ENCODE results near the gene KCNQ1. TPM values are rescaled to one million over a fixed set of nuclear protein-coding genes. Genes with fewer than 3 reads are reported as not detected.

KCNQ1 gene
- total RNA-seq, 3 donors from 2014 or later (not counting 1 experiment from before 2014, with no cell fraction given) = 1.9 to 7.8 (median 3.3) TPM

DNA sequence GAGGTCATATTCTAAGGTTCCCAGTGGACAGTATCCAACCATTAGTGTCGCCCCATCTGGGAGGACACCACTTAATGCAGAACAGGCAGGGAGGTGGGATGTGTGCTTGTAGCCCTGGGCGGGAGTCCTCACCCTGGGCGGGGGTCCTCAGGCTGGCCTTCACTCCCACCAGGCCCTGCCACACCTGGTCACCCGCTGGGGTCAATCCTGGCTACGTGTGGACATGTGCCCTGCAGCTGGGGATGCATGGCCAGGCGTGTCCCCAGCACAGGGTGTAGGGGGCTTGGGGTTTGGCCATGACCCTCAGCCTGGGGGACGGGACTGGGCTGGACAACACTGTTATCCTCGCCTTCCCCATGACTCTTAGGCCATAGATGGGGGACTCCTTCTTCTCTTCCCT, 19.3 kb upstream of the KCNQ1 start:
- no peak overlapping the region for H3K4me3 Mint-ChIP-seq
- H3K4me3 ChIP-seq (ENCODE audit: low read length) = no peak overlapping the region
- no peak overlapping the region for H3K27ac Mint-ChIP-seq
- DNase-seq (no peak), ATAC-seq (no peak)
- no peaks in the 10 kb centered on the region for H3K36me3 ChIP-seq (ENCODE audit: control insufficient read depth, insufficient read depth, low read length)
- no peaks in the 10 kb centered on the region for H3K4me1 Mint-ChIP-seq
- intact Hi-C loops (cut with micrococcal nuclease) = no loop called here
- H3K36me3 Mint-ChIP-seq = no peaks in the 10 kb centered on the region
- 74% methylated on average over 8 of the region's 8 CpGs for WGBS (ENCODE audit: insufficient coverage)
- no peaks in the 10 kb centered on the region for H3K9me3 Mint-ChIP-seq
- TF ChIP-seq, protein P1, sequence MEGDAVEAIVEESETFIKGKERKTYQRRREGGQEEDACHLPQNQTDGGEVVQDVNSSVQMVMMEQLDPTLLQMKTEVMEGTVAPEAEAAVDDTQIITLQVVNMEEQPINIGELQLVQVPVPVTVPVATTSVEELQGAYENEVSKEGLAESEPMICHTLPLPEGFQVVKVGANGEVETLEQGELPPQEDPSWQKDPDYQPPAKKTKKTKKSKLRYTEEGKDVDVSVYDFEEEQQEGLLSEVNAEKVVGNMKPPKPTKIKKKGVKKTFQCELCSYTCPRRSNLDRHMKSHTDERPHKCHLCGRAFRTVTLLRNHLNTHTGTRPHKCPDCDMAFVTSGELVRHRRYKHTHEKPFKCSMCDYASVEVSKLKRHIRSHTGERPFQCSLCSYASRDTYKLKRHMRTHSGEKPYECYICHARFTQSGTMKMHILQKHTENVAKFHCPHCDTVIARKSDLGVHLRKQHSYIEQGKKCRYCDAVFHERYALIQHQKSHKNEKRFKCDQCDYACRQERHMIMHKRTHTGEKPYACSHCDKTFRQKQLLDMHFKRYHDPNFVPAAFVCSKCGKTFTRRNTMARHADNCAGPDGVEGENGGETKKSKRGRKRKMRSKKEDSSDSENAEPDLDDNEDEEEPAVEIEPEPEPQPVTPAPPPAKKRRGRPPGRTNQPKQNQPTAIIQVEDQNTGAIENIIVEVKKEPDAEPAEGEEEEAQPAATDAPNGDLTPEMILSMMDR (IDR thresholded peaks at IDR 0.05) = no peak
- no peaks in the 10 kb centered on the region for H3K9me3 ChIP-seq (ENCODE audit: control insufficient read depth, insufficient read depth, low read length)
- no peaks in the 10 kb centered on the region for H3K27me3 ChIP-seq (ENCODE audit: control insufficient read depth, insufficient read depth, low read length)
- peaks cover 3% of the 10 kb centered on the region for H3K4me1 ChIP-seq (ENCODE audit: control insufficient read depth, insufficient read depth, low read length)
- H3K27ac ChIP-seq (ENCODE audit: low read length) = no peak overlapping the region
- H3K27me3 Mint-ChIP-seq (ENCODE audit: low read depth in 2 of 2) = no peaks in the 10 kb centered on the region

DNA sequence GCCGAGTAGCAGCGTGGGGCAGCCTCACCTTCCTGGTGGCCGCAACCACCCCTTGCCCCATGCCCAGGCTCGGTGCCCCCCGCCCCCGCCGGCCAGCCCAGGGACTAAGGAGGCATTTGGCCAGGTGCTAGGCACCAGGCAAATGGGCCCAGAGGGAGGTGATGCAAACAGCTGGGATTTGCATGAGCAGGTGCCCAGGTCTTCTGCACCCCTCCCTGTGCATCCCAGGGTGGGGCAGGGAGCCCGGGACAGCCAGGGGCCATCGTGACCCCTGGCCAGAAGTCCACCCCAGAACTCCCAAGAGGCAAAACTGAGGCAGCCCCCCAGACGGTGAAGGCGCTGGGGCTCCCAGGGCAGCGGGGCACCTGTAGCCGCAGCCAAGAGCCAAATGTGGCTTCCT, 18.6 kb upstream of the KCNQ1 start:
- no peaks in the 10 kb centered on the region for H3K4me1 Mint-ChIP-seq
- no peaks in the 10 kb centered on the region for H3K27me3 Mint-ChIP-seq (ENCODE audit: low read depth in 2 of 2)
- H3K4me3 Mint-ChIP-seq = no peak overlapping the region
- no peaks in the 10 kb centered on the region for H3K36me3 Mint-ChIP-seq
- intact Hi-C loops (cut with micrococcal nuclease) = no loop called here
- Histone ChIP-seq H3K27ac (ENCODE audit: low read length) (no peak overlapping the region), H3K4me1 (ENCODE audit: control insufficient read depth, insufficient read depth, low read length) (no peaks in the 10 kb centered on the region), H3K9me3 (ENCODE audit: control insufficient read depth, insufficient read depth, low read length) (no peaks in the 10 kb centered on the region), H3K4me3 (ENCODE audit: low read length) (no peak overlapping the region), H3K27me3 (ENCODE audit: control insufficient read depth, insufficient read depth, low read length) (no peaks in the 10 kb centered on the region), H3K36me3 (ENCODE audit: control insufficient read depth, insufficient read depth, low read length) (no peaks in the 10 kb centered on the region)
- 90% methylated on average over 13 of the region's 13 CpGs for WGBS (ENCODE audit: insufficient coverage)
- TF ChIP-seq, protein P1 (IDR thresholded peaks at IDR 0.05) = no peak
- H3K9me3 Mint-ChIP-seq = no peaks in the 10 kb centered on the region
- DNase-seq (no peak), ATAC-seq (no peak)
- no peak overlapping the region for H3K27ac Mint-ChIP-seq

DNA sequence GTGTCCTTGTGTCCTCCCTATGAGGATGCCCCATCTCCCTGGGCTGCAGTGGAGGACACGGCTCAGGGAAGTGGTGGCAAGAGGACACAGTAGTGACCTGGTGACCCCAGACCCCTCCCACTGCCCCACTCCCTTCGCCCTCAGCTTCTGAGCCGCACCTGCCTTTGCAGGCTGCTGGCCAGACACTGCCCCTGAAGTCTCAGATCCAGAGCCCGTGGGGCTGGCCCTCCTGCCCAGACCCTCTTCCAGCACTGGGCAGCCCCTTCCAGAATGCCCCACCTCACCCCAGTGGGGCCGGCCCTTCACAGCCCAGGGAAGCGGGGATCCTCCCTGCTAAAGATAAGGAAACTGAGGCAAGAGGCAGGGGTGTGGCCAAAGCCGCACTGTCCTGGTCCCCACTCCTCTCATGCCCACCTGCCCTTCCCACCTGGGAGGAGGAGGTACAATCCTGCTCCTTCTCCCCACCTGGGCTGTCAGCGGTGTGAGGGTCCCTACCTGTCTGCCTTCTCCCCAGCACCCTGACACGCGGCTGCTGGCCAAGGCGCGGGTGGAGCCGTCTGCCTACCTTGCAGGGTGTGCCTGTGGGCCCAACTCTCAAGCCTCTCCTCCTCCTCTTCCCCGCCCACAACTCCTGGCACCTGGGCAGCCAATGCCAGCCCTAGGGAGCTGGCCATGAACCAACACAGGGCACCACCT, 17.8 kb upstream of the KCNQ1 start:
- no peaks in the 10 kb centered on the region for H3K9me3 ChIP-seq (ENCODE audit: control insufficient read depth, insufficient read depth, low read length)
- Mint-ChIP-seq H3K27me3 (ENCODE audit: low read depth in 2 of 2) (no peaks in the 10 kb centered on the region), H3K27ac (no peak overlapping the region), H3K9me3 (no peaks in the 10 kb centered on the region), H3K36me3 (no peaks in the 10 kb centered on the region), H3K4me3 (no peak overlapping the region), H3K4me1 (peaks cover 0 to 5% of the 10 kb centered on the region in 2 donors)
- intact Hi-C loops (cut with micrococcal nuclease) = no loop called here
- no peaks in the 10 kb centered on the region for H3K36me3 ChIP-seq (ENCODE audit: control insufficient read depth, insufficient read depth, low read length)
- no peak overlapping the region for H3K4me3 ChIP-seq (ENCODE audit: low read length)
- DNase-seq (no peak), ATAC-seq (no peak)
- H3K27ac ChIP-seq (ENCODE audit: low read length) = no peak overlapping the region
- TF ChIP-seq, protein P1 (IDR thresholded peaks at IDR 0.05) = no peak
- no peaks in the 10 kb centered on the region for H3K27me3 ChIP-seq (ENCODE audit: control insufficient read depth, insufficient read depth, low read length)
- H3K4me1 ChIP-seq (ENCODE audit: control insufficient read depth, insufficient read depth, low read length) = no peaks in the 10 kb centered on the region
- 92% methylated on average over 14 of the region's 14 CpGs for WGBS (ENCODE audit: insufficient coverage)
